GM18951 (cell line): ENCODE results near the gene POLN.
"Not testable (repeated sequence)": the region's sequence is repeated elsewhere in the genome, so short reads cannot be mapped to it uniquely, and the experiment has no call there.

Experiments
- POLR2A ChIP-seq: IDR thresholded peaks from 4 replicates; pipeline ENCODE4 v1.6.1; 2011; ENCODE audit warnings: mild to moderate bottlenecking; ENCODE audit not compliant: insufficient read length, insufficient read depth; ENCODE audit errors: extremely low read depth
- in situ Hi-C: fragments of 300-500 bp; cut with MboI; formaldehyde crosslinking; loops from one replicate; pipeline ENCODE4 v1.12.0; 2022; ENCODE audit warnings: low sequenced_read_pairs, mixed read lengths, inconsistent platforms; ENCODE audit not compliant: unreplicated experiment

POLN gene

GRCh38 chr4:2248044-2248780 is 6.3 kb upstream of the POLN start:
- no peak for TF ChIP-seq POLR2A
- in situ Hi-C loops: no loop called here

- TF ChIP-seq POLR2A: no peak
- in situ Hi-C loops: no loop called here
These were observed 5.5 kb upstream of the POLN start for GRCh38 chr4:2247128-2248043.

- TF ChIP-seq POLR2A: no peak
- in situ Hi-C loops: no loop called here
These were observed 4.6 kb upstream of the POLN start for GRCh38 chr4:2246384-2247127.

- in situ Hi-C loops: no loop called here
- no peak for TF ChIP-seq POLR2A
These were observed 3.9 kb upstream of the POLN start for GRCh38 chr4:2245787-2246275.

GRCh38 chr4:2245057-2245786 is 3.3 kb upstream of the POLN start:
- TF ChIP-seq POLR2A: no peak
- in situ Hi-C loops: no loop called here

GRCh38 chr4:2243681-2244380 is 1.9 kb upstream of the POLN start:
- in situ Hi-C loops: no loop called here
- no peak for TF ChIP-seq POLR2A

GRCh38 chr4:2241003-2241402 is 918 bp downstream of the POLN start:
- TF ChIP-seq POLR2A: no peak
- in situ Hi-C loops: no loop called here

GRCh38 chr4:2236944-2237666 is 4.8 kb downstream of the POLN start:
- TF ChIP-seq POLR2A: no peak
- in situ Hi-C loops: no loop called here

GRCh38 chr4:2231082-2231481 is 10.8 kb downstream of the POLN start:
- no peak for TF ChIP-seq POLR2A
- in situ Hi-C loops: no loop called here

- in situ Hi-C loops: no loop called here
- TF ChIP-seq POLR2A: no peak
These were observed 15.7 kb downstream of the POLN start for GRCh38 chr4:2226261-2226660.

GRCh38 chr4:2222838-2223237 is 19.1 kb downstream of the POLN start:
- TF ChIP-seq POLR2A: no peak
- in situ Hi-C loops: no loop called here

- in situ Hi-C loops: not testable (repeated sequence)
These were observed 20.5 kb downstream of the POLN start for GRCh38 chr4:2221378-2221777.
